ENCODE results near the gene CMPK1. TPM values are rescaled to one million over a fixed set of nuclear protein-coding genes. Genes with fewer than 3 reads are reported as not detected.
"Not testable (repeated sequence)": the region's sequence is repeated elsewhere in the genome, so short reads cannot be mapped to it uniquely, and the experiment has no call there.

The CMPK1 gene
- total RNA-seq (2012; rRNA removed): 98.4 and 106 TPM in 2 replicates

- H3K4me2 ChIP-seq (ENCODE audit: low read length): peak within 1 kb of the TSS; percentile 74
- H3K4me1 ChIP-seq (ENCODE audit: control insufficient read depth, insufficient read depth, low read length): peaks cover 17% of the 10 kb centered on the region
- no peaks in the 10 kb centered on the region for H3K27me3 ChIP-seq (ENCODE audit: control insufficient read depth, insufficient read depth, low read length)
Observed at GRCh38 chr1:47333578-47333921, at the start of gene CMPK1. TSS of gene CMPK1 (plus strand) at chr1:47333790. CDS start at chr1:47333946, 156 bp downstream.

GRCh38 chr1:47288116-47288515 is 45.5 kb upstream of the CMPK1 start:
- H3K9ac ChIP-seq (ENCODE audit: low read depth, low read length): not testable (repeated sequence)
- peaks cover 23% of the 10 kb centered on the region for H3K36me3 ChIP-seq (ENCODE audit: insufficient read depth, low read length)

More at GRCh38 chr1:47333578-47333921, at the start of gene CMPK1:
- Histone ChIP-seq H3K36me3 (ENCODE audit: insufficient read depth, low read length) (no peaks in the 10 kb centered on the region), H3K9me3 (replicated peaks; ENCODE audit: low read length) (no peaks in the 10 kb centered on the region), H3K9ac (ENCODE audit: low read depth, low read length) (peak within 1 kb of the TSS; percentile 94), H3K4me3 (ENCODE audit: low read length) (peak within 1 kb of the TSS; percentile 93)

GRCh38 chr1:47294863-47295262 is 38.7 kb upstream of the CMPK1 start:
- not testable (repeated sequence) for H3K4me2 ChIP-seq (ENCODE audit: low read length); H3K27me3 ChIP-seq (ENCODE audit: control insufficient read depth, insufficient read depth, low read length); H3K9me3 ChIP-seq (replicated peaks; ENCODE audit: low read length); H3K9ac ChIP-seq (ENCODE audit: low read depth, low read length); H3K4me1 ChIP-seq (ENCODE audit: control insufficient read depth, insufficient read depth, low read length); H3K4me3 ChIP-seq (ENCODE audit: low read length)
- peaks cover 19% of the 10 kb centered on the region for H3K36me3 ChIP-seq (ENCODE audit: insufficient read depth, low read length)

More at GRCh38 chr1:47288116-47288515, 45.5 kb upstream of the CMPK1 start:
- H3K27me3 ChIP-seq (ENCODE audit: control insufficient read depth, insufficient read depth, low read length); H3K4me2 ChIP-seq (ENCODE audit: low read length); H3K4me3 ChIP-seq (ENCODE audit: low read length); H3K4me1 ChIP-seq (ENCODE audit: control insufficient read depth, insufficient read depth, low read length); H3K9me3 ChIP-seq (replicated peaks; ENCODE audit: low read length): not testable (repeated sequence)

- Histone ChIP-seq H3K4me1 (ENCODE audit: control insufficient read depth, insufficient read depth, low read length) (no peaks in the 10 kb centered on the region), H3K4me2 (ENCODE audit: low read length) (no peak overlapping the region), H3K27me3 (ENCODE audit: control insufficient read depth, insufficient read depth, low read length) (no peaks in the 10 kb centered on the region), H3K4me3 (ENCODE audit: low read length) (no peak overlapping the region), H3K9ac (ENCODE audit: low read depth, low read length) (no peak overlapping the region), H3K9me3 (replicated peaks; ENCODE audit: low read length) (no peaks in the 10 kb centered on the region), H3K36me3 (ENCODE audit: insufficient read depth, low read length) (peaks cover 20% of the 10 kb centered on the region)
Observed at GRCh38 chr1:47295579-47295978, 38.0 kb upstream of the CMPK1 start.

GRCh38 chr1:47298025-47298699 is 35.4 kb upstream of the CMPK1 start:
- no peak overlapping the region for H3K4me3 ChIP-seq (ENCODE audit: low read length)
- peaks cover 21% of the 10 kb centered on the region for H3K36me3 ChIP-seq (ENCODE audit: insufficient read depth, low read length)
- H3K9ac ChIP-seq (ENCODE audit: low read depth, low read length): no peak overlapping the region
- H3K27me3 ChIP-seq (ENCODE audit: control insufficient read depth, insufficient read depth, low read length): no peaks in the 10 kb centered on the region
- H3K4me1 ChIP-seq (ENCODE audit: control insufficient read depth, insufficient read depth, low read length): no peaks in the 10 kb centered on the region
- no peaks in the 10 kb centered on the region for H3K9me3 ChIP-seq (replicated peaks; ENCODE audit: low read length)
- no peak overlapping the region for H3K4me2 ChIP-seq (ENCODE audit: low read length)

- H3K9me3 ChIP-seq (replicated peaks; ENCODE audit: low read length): no peaks in the 10 kb centered on the region
- no peaks in the 10 kb centered on the region for H3K4me1 ChIP-seq (ENCODE audit: control insufficient read depth, insufficient read depth, low read length)
- H3K36me3 ChIP-seq (ENCODE audit: insufficient read depth, low read length): peaks cover 22% of the 10 kb centered on the region
- no peak overlapping the region for H3K4me3 ChIP-seq (ENCODE audit: low read length)
- no peak overlapping the region for H3K4me2 ChIP-seq (ENCODE audit: low read length)
- no peak overlapping the region for H3K9ac ChIP-seq (ENCODE audit: low read depth, low read length)
- H3K27me3 ChIP-seq (ENCODE audit: control insufficient read depth, insufficient read depth, low read length): no peaks in the 10 kb centered on the region
Observed at GRCh38 chr1:47302472-47302871, 31.1 kb upstream of the CMPK1 start.

GRCh38 chr1:47309427-47309826 is 24.2 kb upstream of the CMPK1 start:
- H3K4me3 ChIP-seq (ENCODE audit: low read length): no peak overlapping the region
- H3K4me2 ChIP-seq (ENCODE audit: low read length): no peak overlapping the region
- H3K9me3 ChIP-seq (replicated peaks; ENCODE audit: low read length): no peaks in the 10 kb centered on the region
- H3K36me3 ChIP-seq (ENCODE audit: insufficient read depth, low read length): peaks cover 17% of the 10 kb centered on the region
- H3K4me1 ChIP-seq (ENCODE audit: control insufficient read depth, insufficient read depth, low read length): peaks cover 7% of the 10 kb centered on the region
- H3K9ac ChIP-seq (ENCODE audit: low read depth, low read length): no peak overlapping the region
- H3K27me3 ChIP-seq (ENCODE audit: control insufficient read depth, insufficient read depth, low read length): no peaks in the 10 kb centered on the region

- H3K27me3 ChIP-seq (ENCODE audit: control insufficient read depth, insufficient read depth, low read length): no peaks in the 10 kb centered on the region
- peaks cover 7% of the 10 kb centered on the region for H3K4me1 ChIP-seq (ENCODE audit: control insufficient read depth, insufficient read depth, low read length)
- H3K4me2 ChIP-seq (ENCODE audit: low read length): peak within 1 kb of the TSS; percentile 87
- no peaks in the 10 kb centered on the region for H3K9me3 ChIP-seq (replicated peaks; ENCODE audit: low read length)
- peak within 1 kb of the TSS; percentile 83 for H3K4me3 ChIP-seq (ENCODE audit: low read length)
- H3K9ac ChIP-seq (ENCODE audit: low read depth, low read length): peak within 1 kb of the TSS; percentile 92
- H3K36me3 ChIP-seq (ENCODE audit: insufficient read depth, low read length): peaks cover 9% of the 10 kb centered on the region
Observed at GRCh38 chr1:47313915-47314664, 19.5 kb upstream of the CMPK1 start, which contains the start of gene STIL. TSS of gene STIL (minus strand) at chr1:47314147. CDS start at chr1:47310319, 3,828 bp downstream.

- Histone ChIP-seq H3K9ac (ENCODE audit: low read depth, low read length) (peak overlapping the region; percentile 32), H3K27me3 (ENCODE audit: control insufficient read depth, insufficient read depth, low read length) (no peaks in the 10 kb centered on the region), H3K36me3 (ENCODE audit: insufficient read depth, low read length) (no peaks in the 10 kb centered on the region), H3K4me2 (ENCODE audit: low read length) (no peak overlapping the region), H3K4me3 (ENCODE audit: low read length) (no peak overlapping the region), H3K4me1 (ENCODE audit: control insufficient read depth, insufficient read depth, low read length) (peaks cover 2% of the 10 kb centered on the region), H3K9me3 (replicated peaks; ENCODE audit: low read length) (no peaks in the 10 kb centered on the region)
Observed at GRCh38 chr1:47317841-47318240, 15.7 kb upstream of the CMPK1 start.

- H3K4me3 ChIP-seq (ENCODE audit: low read length); H3K9ac ChIP-seq (ENCODE audit: low read depth, low read length); H3K4me2 ChIP-seq (ENCODE audit: low read length); H3K27me3 ChIP-seq (ENCODE audit: control insufficient read depth, insufficient read depth, low read length); H3K4me1 ChIP-seq (ENCODE audit: control insufficient read depth, insufficient read depth, low read length); H3K36me3 ChIP-seq (ENCODE audit: insufficient read depth, low read length); H3K9me3 ChIP-seq (replicated peaks; ENCODE audit: low read length): not testable (repeated sequence)
Observed at GRCh38 chr1:47319968-47320367, 13.6 kb upstream of the CMPK1 start.

- H3K4me3 ChIP-seq (ENCODE audit: low read length): no peak overlapping the region
- no peak overlapping the region for H3K9ac ChIP-seq (ENCODE audit: low read depth, low read length)
- no peaks in the 10 kb centered on the region for H3K4me1 ChIP-seq (ENCODE audit: control insufficient read depth, insufficient read depth, low read length)
- no peaks in the 10 kb centered on the region for H3K27me3 ChIP-seq (ENCODE audit: control insufficient read depth, insufficient read depth, low read length)
- H3K36me3 ChIP-seq (ENCODE audit: insufficient read depth, low read length): no peaks in the 10 kb centered on the region
- no peaks in the 10 kb centered on the region for H3K9me3 ChIP-seq (replicated peaks; ENCODE audit: low read length)
- no peak overlapping the region for H3K4me2 ChIP-seq (ENCODE audit: low read length)
Observed at GRCh38 chr1:47323599-47324031, 10.0 kb upstream of the CMPK1 start.
